ENCODE measurements around the gene PAX6. TPM values are rescaled to one million over a fixed set of nuclear protein-coding genes. Genes with fewer than 3 reads are reported as not detected.

Gene PAX6
- total RNA-seq, 1 experiment from 2014 or later, result 14.6 TPM

- Histone ChIP-seq H3K9me2 (replicated peaks; ENCODE audit: low read length) (no peaks in the 10 kb centered on the region), H2AFZ (ENCODE audit: low read length) (peak overlapping the region; percentile 77), H3K9ac (ENCODE audit: low read length) (peak overlapping the region; percentile 68), H4K20me1 (ENCODE audit: low read length) (no peaks in the 10 kb centered on the region), H3K4me1 (ENCODE audit: insufficient read depth, low read length) (peaks cover 36% of the 10 kb centered on the region), H3K79me2 (ENCODE audit: low read length) (peaks cover 39% of the 10 kb centered on the region), H3F3A (ENCODE audit: low read length, unreplicated experiment) (no peaks in the 10 kb centered on the region), H3K27ac (ENCODE audit: low read length) (peak overlapping the region; percentile 3; the same call in 1 of the 2 replicates), H3K4me2 (ENCODE audit: low read length) (peak overlapping the region; percentile 99), H3K36me3 (ENCODE audit: low read depth, low read length) (no peaks in the 10 kb centered on the region), H3K27me3 (ENCODE audit: low read length) (no peaks in the 10 kb centered on the region), H3K9me3 (ENCODE audit: low read length) (no peaks in the 10 kb centered on the region), H3K4me3 (ENCODE audit: low read length) (peak overlapping the region; percentile 93)
- BruUV-seq (replicated peaks), result TSS peak; percentile 24
- ATAC-seq, result no peak
- ChIA-PET CTCF (interaction anchor here (1.0 kb wide), 1 partner anchor 168 kb away, joined by 3 read pairs; no protein-coding TSS in a partner anchor), POLR2A (ENCODE audit: unreplicated experiment) (no interaction called here)
- DNase-seq, result peak; percentile 10
- intact Hi-C loops (cut with micrococcal nuclease), result no loop called here
- TF ChIP-seq CTCF (conservative IDR thresholded peaks at IDR 0.05; ENCODE audit: low read depth, low read length), result no peak
- TF ChIP-seq EZH2 (IDR thresholded peaks at IDR 0.05; ENCODE audit: low read length, unreplicated experiment), result no peak
- no peak for TF ChIP-seq EZH2phosphoT487 (IDR thresholded peaks at IDR 0.05; ENCODE audit: borderline replicate concordance, low read length)
Measured at GRCh38 chr11:31809541-31809856, 1.6 kb downstream of the PAX6 start.

DNA sequence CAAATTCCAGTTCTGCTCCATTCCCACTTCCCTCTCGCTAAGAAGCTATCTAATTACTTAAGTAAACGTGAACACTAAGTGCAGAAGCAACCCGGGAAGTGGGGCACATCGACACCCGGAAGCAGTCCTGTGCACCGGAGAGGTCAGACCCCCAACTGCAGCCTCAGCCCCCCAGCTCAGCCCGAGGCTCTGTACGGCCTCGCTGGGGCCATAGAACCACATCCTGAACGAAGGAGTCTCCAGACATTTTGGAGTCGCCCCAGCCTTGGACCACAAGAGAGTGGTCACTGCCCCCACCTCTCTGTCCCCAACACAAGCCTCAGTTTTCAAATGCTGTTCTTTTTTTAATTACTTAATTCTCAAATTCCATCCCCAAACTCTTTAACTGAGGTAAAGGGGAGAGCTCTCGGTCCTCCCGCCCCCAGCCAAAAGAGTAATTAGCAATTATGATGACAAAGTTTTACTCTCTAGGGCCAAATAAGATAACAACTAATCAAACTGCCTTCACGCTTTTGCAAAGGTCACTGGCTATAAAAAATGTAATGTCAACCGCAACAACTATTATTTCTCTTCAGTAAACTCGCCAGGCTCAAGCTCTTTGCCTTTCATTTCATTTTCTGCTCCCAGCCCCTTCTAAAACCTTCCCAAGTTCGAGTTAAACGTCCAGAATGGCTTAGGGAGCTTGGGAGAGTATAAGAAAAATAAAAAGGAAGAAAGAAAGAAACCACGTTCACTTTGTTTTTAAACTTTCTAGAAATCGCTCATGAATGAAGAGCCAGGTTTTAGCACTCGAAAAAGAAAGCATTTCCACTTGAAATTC lies 2.2 kb downstream of the PAX6 start:
- ATAC-seq (no peak), DNase-seq (peak; percentile 31)
- H3K27me3 ChIP-seq (ENCODE audit: low read length), result no peaks in the 10 kb centered on the region
- no TSS peak for BruUV-seq (replicated peaks)
- H3K36me3 ChIP-seq (ENCODE audit: low read depth, low read length), result no peaks in the 10 kb centered on the region
- H3K9me3 ChIP-seq (ENCODE audit: low read length), result no peaks in the 10 kb centered on the region
- ChIA-PET CTCF (no interaction called here), POLR2A (ENCODE audit: unreplicated experiment) (no interaction called here)
- H4K20me1 ChIP-seq (ENCODE audit: low read length), result no peaks in the 10 kb centered on the region
- intact Hi-C loops (cut with micrococcal nuclease), result no loop called here
- H3K4me1 ChIP-seq (ENCODE audit: insufficient read depth, low read length), result peaks cover 36% of the 10 kb centered on the region
- H3K9ac ChIP-seq (ENCODE audit: low read length), result peak overlapping the region; percentile 68
- peaks cover 39% of the 10 kb centered on the region for H3K79me2 ChIP-seq (ENCODE audit: low read length)
- no peaks in the 10 kb centered on the region for H3K9me2 ChIP-seq (replicated peaks; ENCODE audit: low read length)
- peak overlapping the region; percentile 77 for H2AFZ ChIP-seq (ENCODE audit: low read length)
- TF ChIP-seq EZH2 (IDR thresholded peaks at IDR 0.05; ENCODE audit: low read length, unreplicated experiment), result no peak
- no peak for TF ChIP-seq CTCF (conservative IDR thresholded peaks at IDR 0.05; ENCODE audit: low read depth, low read length)
- TF ChIP-seq EZH2phosphoT487 (IDR thresholded peaks at IDR 0.05; ENCODE audit: borderline replicate concordance, low read length), result no peak
- H3F3A ChIP-seq (ENCODE audit: low read length, unreplicated experiment), result no peaks in the 10 kb centered on the region
- peak overlapping the region; percentile 3; the same call in 1 of the 2 replicates for H3K27ac ChIP-seq (ENCODE audit: low read length)
- peak overlapping the region; percentile 99 for H3K4me2 ChIP-seq (ENCODE audit: low read length)
- H3K4me3 ChIP-seq (ENCODE audit: low read length), result peak overlapping the region; percentile 93
